Nephron progenitor cell (in vitro differentiated cells): ENCODE measurements around the gene SPRED2.
A peak's percentile ranks its signal among the peaks of the same experiment; 100 is the strongest.

ENCODE experiments used
- DNase-seq: peaks from one replicate; pipeline ENCODE4 v3.0.0; 2021
- H3K27ac Mint-ChIP-seq: 2 replicates; pipeline ENCODE4 v1.8.0; 2021; ENCODE audit warnings: mild to moderate bottlenecking, moderate library complexity, mixed read lengths
- H3K27me3 Mint-ChIP-seq: 2 replicates; pipeline ENCODE4 v1.8.0; 2021; ENCODE audit warnings: mild to moderate bottlenecking, low read depth, mixed read lengths; ENCODE audit not compliant: poor library complexity
- H3K36me3 Mint-ChIP-seq: 2 replicates; pipeline ENCODE4 v1.8.0; 2021; ENCODE audit warnings: low read depth, mixed read lengths
- H3K4me1 Mint-ChIP-seq: 2 replicates; pipeline ENCODE4 v1.8.0; 2021; ENCODE audit warnings: mixed read lengths
- H3K4me3 Mint-ChIP-seq: 2 replicates; pipeline ENCODE4 v1.8.0; 2021; ENCODE audit warnings: mild to moderate bottlenecking, moderate library complexity, mixed read lengths
- H3K9me3 Mint-ChIP-seq: 2 replicates; pipeline ENCODE4 v1.8.0; 2021; ENCODE audit warnings: mild to moderate bottlenecking, moderate library complexity, mixed read lengths
- TF ChIP-seq, protein P1 (sequence below): fragments of 200-600 bp; sonication (generic); IDR thresholded peaks from 2 replicates; pipeline ENCODE4 v1.5.0; 2021; ENCODE audit warnings: antibody characterized with exemption

Gene SPRED2

DNA sequence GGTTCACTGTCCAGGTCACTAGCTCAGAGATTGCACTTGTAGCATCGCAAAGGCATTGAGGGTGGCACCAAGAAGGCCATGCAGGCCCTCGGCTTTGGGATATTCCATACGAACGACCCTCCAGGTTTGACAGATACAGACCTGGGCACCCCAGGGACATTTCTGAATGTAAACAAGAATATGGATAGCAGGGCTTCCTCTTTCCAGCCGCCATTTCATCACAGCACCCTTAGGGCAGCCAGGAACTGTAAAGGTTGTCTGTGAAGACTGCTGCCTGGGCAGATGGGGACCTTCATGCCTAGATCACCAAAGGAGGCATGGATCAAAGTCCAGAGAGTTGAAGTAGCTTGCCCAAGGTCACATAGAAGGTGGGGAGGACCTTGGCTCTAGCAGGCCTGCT lies 134.3 kb downstream of the SPRED2 start:
- Mint-ChIP-seq H3K27ac (no peak overlapping the region), H3K4me1 (peaks cover 60% of the 10 kb centered on the region), H3K36me3 (peaks cover 8% of the 10 kb centered on the region), H3K4me3 (no peak overlapping the region), H3K9me3 (no peaks in the 10 kb centered on the region), H3K27me3 (peaks cover 4% of the 10 kb centered on the region)
- TF ChIP-seq, protein P1, sequence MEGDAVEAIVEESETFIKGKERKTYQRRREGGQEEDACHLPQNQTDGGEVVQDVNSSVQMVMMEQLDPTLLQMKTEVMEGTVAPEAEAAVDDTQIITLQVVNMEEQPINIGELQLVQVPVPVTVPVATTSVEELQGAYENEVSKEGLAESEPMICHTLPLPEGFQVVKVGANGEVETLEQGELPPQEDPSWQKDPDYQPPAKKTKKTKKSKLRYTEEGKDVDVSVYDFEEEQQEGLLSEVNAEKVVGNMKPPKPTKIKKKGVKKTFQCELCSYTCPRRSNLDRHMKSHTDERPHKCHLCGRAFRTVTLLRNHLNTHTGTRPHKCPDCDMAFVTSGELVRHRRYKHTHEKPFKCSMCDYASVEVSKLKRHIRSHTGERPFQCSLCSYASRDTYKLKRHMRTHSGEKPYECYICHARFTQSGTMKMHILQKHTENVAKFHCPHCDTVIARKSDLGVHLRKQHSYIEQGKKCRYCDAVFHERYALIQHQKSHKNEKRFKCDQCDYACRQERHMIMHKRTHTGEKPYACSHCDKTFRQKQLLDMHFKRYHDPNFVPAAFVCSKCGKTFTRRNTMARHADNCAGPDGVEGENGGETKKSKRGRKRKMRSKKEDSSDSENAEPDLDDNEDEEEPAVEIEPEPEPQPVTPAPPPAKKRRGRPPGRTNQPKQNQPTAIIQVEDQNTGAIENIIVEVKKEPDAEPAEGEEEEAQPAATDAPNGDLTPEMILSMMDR: no peak
- DNase-seq: no peak

DNA sequence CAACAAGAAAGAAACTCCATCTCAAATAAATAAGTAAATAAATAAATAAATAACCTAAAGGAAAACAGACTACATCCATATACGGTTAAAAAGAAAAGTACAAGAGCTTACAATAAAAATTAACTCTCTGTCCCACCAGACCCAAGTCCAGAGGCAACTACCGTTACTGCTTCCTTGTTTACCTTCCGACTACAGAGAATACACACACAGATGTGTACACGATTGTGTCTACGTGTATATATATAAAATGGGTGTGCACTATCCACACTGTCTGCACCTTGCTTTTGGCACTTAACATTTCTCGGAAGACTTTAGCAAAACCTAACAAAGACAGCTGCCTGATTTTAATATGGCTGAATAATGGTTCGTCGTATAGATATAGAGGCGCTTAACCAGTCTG lies 134.9 kb downstream of the SPRED2 start:
- Mint-ChIP-seq H3K36me3 (peaks cover 3% of the 10 kb centered on the region), H3K4me3 (no peak overlapping the region), H3K4me1 (peaks cover 63% of the 10 kb centered on the region), H3K27me3 (peaks cover 4% of the 10 kb centered on the region), H3K9me3 (no peaks in the 10 kb centered on the region), H3K27ac (no peak overlapping the region)
- TF ChIP-seq, protein P1: no peak
- no peak for DNase-seq

- Mint-ChIP-seq H3K4me3 (no peak overlapping the region), H3K36me3 (no peaks in the 10 kb centered on the region)
These were observed 135.4 kb downstream of the SPRED2 start for GRCh38 chr2:65296971-65297370.

DNA sequence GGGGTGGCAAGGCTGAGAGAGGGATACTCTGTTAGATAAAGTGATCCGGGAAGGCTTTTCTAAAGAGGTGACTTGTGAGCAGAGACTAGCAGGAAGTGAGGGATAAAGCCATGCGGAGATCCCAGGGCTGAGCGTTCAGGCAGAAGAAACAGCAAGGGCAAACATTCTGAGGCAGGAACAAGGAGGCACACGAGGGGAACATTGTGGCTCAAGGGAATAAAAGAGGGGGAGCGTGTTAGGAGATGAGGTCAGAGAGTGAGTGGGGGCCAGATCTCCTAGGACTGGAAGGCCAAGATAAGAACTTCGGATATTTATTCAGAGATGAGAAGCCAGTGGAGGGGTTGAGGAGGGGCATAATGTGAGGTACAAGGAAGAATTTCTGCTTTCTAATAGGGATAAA lies 137.7 kb downstream of the SPRED2 start:
- Mint-ChIP-seq H3K9me3 (no peaks in the 10 kb centered on the region), H3K4me3 (no peak overlapping the region), H3K27me3 (peaks cover 6% of the 10 kb centered on the region), H3K27ac (peak overlapping the region; percentile 96), H3K36me3 (no peaks in the 10 kb centered on the region), H3K4me1 (peaks cover 51% of the 10 kb centered on the region)
- no peak for DNase-seq
- TF ChIP-seq, protein P1: no peak

More at GRCh38 chr2:65296971-65297370, 135.4 kb downstream of the SPRED2 start:
- H3K27me3 Mint-ChIP-seq: peaks cover 3% of the 10 kb centered on the region
- no peak overlapping the region for H3K27ac Mint-ChIP-seq
- peaks cover 63% of the 10 kb centered on the region for H3K4me1 Mint-ChIP-seq
- no peaks in the 10 kb centered on the region for H3K9me3 Mint-ChIP-seq
- no peak for DNase-seq
- TF ChIP-seq, protein P1: no peak

GRCh38 chr2:65294136-65294535 lies 138.3 kb downstream of the SPRED2 start:
- Mint-ChIP-seq H3K9me3 (no peaks in the 10 kb centered on the region), H3K27ac (peak overlapping the region; percentile 96), H3K4me1 (peaks cover 45% of the 10 kb centered on the region), H3K4me3 (no peak overlapping the region), H3K27me3 (peaks cover 6% of the 10 kb centered on the region), H3K36me3 (no peaks in the 10 kb centered on the region)
- TF ChIP-seq, protein P1: no peak
- no peak for DNase-seq

- H3K4me3 Mint-ChIP-seq: no peak overlapping the region
- no peak for DNase-seq
- peaks cover 44% of the 10 kb centered on the region for H3K4me1 Mint-ChIP-seq
- peak overlapping the region; percentile 96 for H3K27ac Mint-ChIP-seq
- TF ChIP-seq, protein P1: no peak
- peaks cover 6% of the 10 kb centered on the region for H3K27me3 Mint-ChIP-seq
- H3K9me3 Mint-ChIP-seq: no peaks in the 10 kb centered on the region
- H3K36me3 Mint-ChIP-seq: no peaks in the 10 kb centered on the region
These were observed 139.0 kb downstream of the SPRED2 start for GRCh38 chr2:65293376-65293775.
